ENCODE data around the gene SAFB2.

DNA sequence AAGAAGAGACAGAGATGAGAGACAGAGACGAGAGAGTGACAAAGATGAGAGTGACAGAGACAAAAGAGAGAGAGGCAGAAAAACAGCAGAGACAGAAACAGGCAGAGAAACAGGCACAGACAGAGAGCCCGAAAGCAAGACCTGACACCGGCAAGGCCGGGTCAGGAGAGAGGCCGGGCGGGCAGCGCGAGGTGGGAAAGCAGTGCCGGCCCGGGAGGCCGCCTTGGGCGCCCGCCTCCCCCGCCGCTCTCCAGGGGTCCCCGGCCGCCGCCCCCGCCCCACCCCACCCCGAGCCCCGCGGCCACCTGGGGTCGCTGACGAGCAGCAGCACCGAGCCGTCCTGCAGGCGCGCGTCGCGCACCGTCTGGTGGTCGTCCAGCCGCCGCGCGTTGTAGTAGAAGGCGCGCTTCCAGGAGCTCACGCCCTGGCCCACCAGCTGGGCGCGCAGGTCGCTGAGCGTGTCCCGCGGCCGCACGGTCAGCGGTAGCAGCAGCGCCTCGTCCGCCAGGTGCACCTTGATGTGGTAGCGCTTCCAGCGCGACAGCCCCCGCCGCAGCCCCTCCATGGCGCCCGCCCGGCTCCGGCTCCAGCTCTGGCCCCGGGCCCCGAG, 55.1 kb downstream of the SAFB2 start, which contains the start of gene TINCR:
- TF ChIP-seq, protein P1, sequence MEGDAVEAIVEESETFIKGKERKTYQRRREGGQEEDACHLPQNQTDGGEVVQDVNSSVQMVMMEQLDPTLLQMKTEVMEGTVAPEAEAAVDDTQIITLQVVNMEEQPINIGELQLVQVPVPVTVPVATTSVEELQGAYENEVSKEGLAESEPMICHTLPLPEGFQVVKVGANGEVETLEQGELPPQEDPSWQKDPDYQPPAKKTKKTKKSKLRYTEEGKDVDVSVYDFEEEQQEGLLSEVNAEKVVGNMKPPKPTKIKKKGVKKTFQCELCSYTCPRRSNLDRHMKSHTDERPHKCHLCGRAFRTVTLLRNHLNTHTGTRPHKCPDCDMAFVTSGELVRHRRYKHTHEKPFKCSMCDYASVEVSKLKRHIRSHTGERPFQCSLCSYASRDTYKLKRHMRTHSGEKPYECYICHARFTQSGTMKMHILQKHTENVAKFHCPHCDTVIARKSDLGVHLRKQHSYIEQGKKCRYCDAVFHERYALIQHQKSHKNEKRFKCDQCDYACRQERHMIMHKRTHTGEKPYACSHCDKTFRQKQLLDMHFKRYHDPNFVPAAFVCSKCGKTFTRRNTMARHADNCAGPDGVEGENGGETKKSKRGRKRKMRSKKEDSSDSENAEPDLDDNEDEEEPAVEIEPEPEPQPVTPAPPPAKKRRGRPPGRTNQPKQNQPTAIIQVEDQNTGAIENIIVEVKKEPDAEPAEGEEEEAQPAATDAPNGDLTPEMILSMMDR (IDR thresholded peaks at IDR 0.05; ENCODE audit: extremely low read depth in 1 of 2, insufficient read depth in 1 of 2, low read depth in 1 of 2, low read length in 2 of 2): no peak
- TF ChIP-seq POLR2A (IDR thresholded peaks at IDR 0.05; ENCODE audit: low read depth, low read length) (no peak), POLR2AphosphoS5 (IDR thresholded peaks at IDR 0.05; ENCODE audit: insufficient read depth, low read depth, low read length) (no peak), JUN (IDR thresholded peaks at IDR 0.05; ENCODE audit: borderline replicate concordance, insufficient read depth, insufficient read length, low read depth) (no peak), EZH2 (IDR thresholded peaks at IDR 0.05; ENCODE audit: borderline replicate concordance, low read depth, low read length, severe bottlenecking) (peak; percentile 66), MYC (IDR thresholded peaks at IDR 0.05; ENCODE audit: low read depth, low read length) (no peak), GATA2 (IDR thresholded peaks at IDR 0.05; ENCODE audit: insufficient read depth, insufficient read length, low read depth, low read length) (no peak)
- TF ChIP-seq, protein P2, sequence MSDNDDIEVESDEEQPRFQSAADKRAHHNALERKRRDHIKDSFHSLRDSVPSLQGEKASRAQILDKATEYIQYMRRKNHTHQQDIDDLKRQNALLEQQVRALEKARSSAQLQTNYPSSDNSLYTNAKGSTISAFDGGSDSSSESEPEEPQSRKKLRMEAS (IDR thresholded peaks at IDR 0.05; ENCODE audit: insufficient read depth, insufficient read length): no peak

Measured in endothelial cell of umbilical vein (primary cell).